ENCODE data around the gene GNB1. TPM values are rescaled to one million over a fixed set of nuclear protein-coding genes. Genes with fewer than 3 reads are reported as not detected.
"Not testable (repeated sequence)": the region's sequence is repeated elsewhere in the genome, so short reads cannot be mapped to it uniquely, and the experiment has no call there.

GNB1 gene
- total and polyA plus RNA-seq, 3 experiments from 2014 or later, result 114 to 470 (median 436) TPM

DNA sequence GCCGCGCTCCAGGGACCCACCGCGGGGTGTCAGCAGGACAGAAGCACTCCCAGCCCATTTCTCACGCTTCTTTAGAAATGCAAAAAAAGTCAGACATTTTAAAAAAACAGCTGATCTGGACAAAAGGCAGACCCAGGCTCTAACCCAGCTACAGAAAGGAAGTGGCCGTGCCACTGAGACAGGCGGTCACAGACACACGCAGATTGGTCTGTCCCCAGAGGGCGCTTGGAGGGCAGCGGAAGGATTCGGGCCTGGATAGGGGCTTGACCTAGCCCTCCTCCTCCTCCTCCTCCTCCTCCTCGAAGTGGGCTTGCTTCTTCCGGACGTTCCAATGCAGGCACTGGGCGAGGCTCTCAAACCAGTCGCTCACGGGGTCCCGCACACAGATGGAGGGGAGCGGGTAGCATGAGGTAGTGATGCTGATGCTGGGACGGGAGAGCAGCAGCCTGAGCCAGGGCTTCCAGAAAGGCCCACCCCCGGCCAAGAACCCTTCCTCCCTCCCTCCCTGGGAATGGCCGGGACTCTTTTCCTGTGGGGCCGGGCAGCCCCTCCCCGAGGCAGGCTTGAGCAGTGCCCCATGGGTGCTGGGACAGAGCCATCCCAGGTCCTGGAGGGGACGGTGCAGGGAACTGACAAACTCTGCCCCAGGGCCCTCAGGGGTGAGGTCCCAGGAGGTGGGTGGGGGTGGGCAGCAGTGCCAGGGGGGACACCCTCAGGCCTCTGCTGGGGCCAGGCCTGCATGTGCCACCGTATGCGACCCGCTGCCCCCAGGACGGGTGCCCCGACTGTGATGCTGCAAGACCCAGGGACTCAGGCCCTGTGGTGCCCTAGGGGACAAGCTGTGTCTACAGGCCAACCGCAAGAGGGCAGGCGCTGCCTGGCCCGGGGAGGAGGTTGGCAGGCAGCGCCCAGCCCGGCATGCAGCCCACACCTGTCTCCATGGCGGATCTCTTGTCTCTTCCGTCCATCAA lies 138.0 kb downstream of the GNB1 start:
- H3K9me3 Mint-ChIP-seq, result no peaks in the 10 kb centered on the region
- peak in 1 of 5 donors; percentile 50 for DNase-seq
- no peak overlapping the region for H3K4me3 ChIP-seq (ENCODE audit: low read length)
- CTCF ChIA-PET, result no interaction called here
- POLR2A ChIA-PET, result interaction anchor here (0.6 kb wide), 1 partner anchor 824 kb away, joined by 3 read pairs; no protein-coding TSS in a partner anchor
- H3K27me3 Mint-ChIP-seq, result peaks cover 0 to 1% of the 10 kb centered on the region in 2 donors
- no peaks in the 10 kb centered on the region for H3K27me3 ChIP-seq (ENCODE audit: insufficient read depth, low read length, poor library complexity, severe bottlenecking)
- H3K4me3 Mint-ChIP-seq, result no peak overlapping the region
- H3K36me3 ChIP-seq (ENCODE audit: insufficient read depth, low read length), result peaks cover 7% of the 10 kb centered on the region
- H3K36me3 Mint-ChIP-seq, result peaks cover 0 to 46% (median 0%) of the 10 kb centered on the region in 3 donors
- no peaks in the 10 kb centered on the region for H3K9me3 ChIP-seq (ENCODE audit: low read length)
- peak overlapping the region in 3 of 8 donors; percentile 35 to 60 (median 39) for H3K27ac Mint-ChIP-seq
- H3K27ac ChIP-seq (ENCODE audit: low read depth, low read length), result no peak overlapping the region
- H3K4me1 ChIP-seq (ENCODE audit: insufficient read depth, low read length), result no peaks in the 10 kb centered on the region
- H3K4me1 Mint-ChIP-seq, result peaks cover 0 to 9% (median 2%) of the 10 kb centered on the region in 3 donors

GRCh38 chr1:1752190-1752589 lies 138.7 kb downstream of the GNB1 start:
- Mint-ChIP-seq H3K4me1 (peaks cover 0 to 9% (median 0%) of the 10 kb centered on the region in 3 donors), H3K4me3 (no peak overlapping the region), H3K27me3 (peaks cover 0 to 1% of the 10 kb centered on the region in 2 donors), H3K9me3 (no peaks in the 10 kb centered on the region), H3K27ac (peak overlapping the region in 2 of 8 donors; percentile 35 to 39), H3K36me3 (peaks cover 0 to 40% (median 0%) of the 10 kb centered on the region in 3 donors)
- Histone ChIP-seq H3K27ac (ENCODE audit: low read depth, low read length) (no peak overlapping the region), H3K9me3 (ENCODE audit: low read length) (no peaks in the 10 kb centered on the region), H3K4me1 (ENCODE audit: insufficient read depth, low read length) (no peaks in the 10 kb centered on the region), H3K27me3 (ENCODE audit: insufficient read depth, low read length, poor library complexity, severe bottlenecking) (no peaks in the 10 kb centered on the region), H3K4me3 (ENCODE audit: low read length) (no peak overlapping the region), H3K36me3 (ENCODE audit: insufficient read depth, low read length) (peaks cover 7% of the 10 kb centered on the region)
- CTCF ChIA-PET, result no interaction called here
- DNase-seq, result no peak
- POLR2A ChIA-PET, result no interaction called here

GRCh38 chr1:1749941-1750340 lies 140.9 kb downstream of the GNB1 start:
- DNase-seq; CTCF ChIA-PET; H3K27ac Mint-ChIP-seq; H3K9me3 ChIP-seq (ENCODE audit: low read length); H3K36me3 ChIP-seq (ENCODE audit: insufficient read depth, low read length); H3K27ac ChIP-seq (ENCODE audit: low read depth, low read length); H3K4me3 ChIP-seq (ENCODE audit: low read length); H3K4me1 Mint-ChIP-seq; H3K9me3 Mint-ChIP-seq; H3K4me3 Mint-ChIP-seq; H3K4me1 ChIP-seq (ENCODE audit: insufficient read depth, low read length); H3K27me3 Mint-ChIP-seq; H3K27me3 ChIP-seq (ENCODE audit: insufficient read depth, low read length, poor library complexity, severe bottlenecking): not testable (repeated sequence)
- peaks cover 0 to 22% (median 0%) of the 10 kb centered on the region in 3 donors for H3K36me3 Mint-ChIP-seq
- POLR2A ChIA-PET, result interaction anchor here (0.6 kb wide), 1 partner anchor 34 kb away, joined by 3 read pairs; no protein-coding TSS in a partner anchor

GRCh38 chr1:1748686-1749321 lies 142.1 kb downstream of the GNB1 start:
- Mint-ChIP-seq H3K36me3 (peaks cover 0 to 14% (median 0%) of the 10 kb centered on the region in 3 donors), H3K27me3 (peaks cover 0 to 1% of the 10 kb centered on the region in 2 donors), H3K4me1 (peaks cover 0 to 9% (median 0%) of the 10 kb centered on the region in 3 donors), H3K27ac (peak overlapping the region in 7 of 8 donors; percentile 25 to 82 (median 73)), H3K4me3 (peak overlapping the region in 3 of 7 donors; percentile 13 to 65 (median 27)), H3K9me3 (no peaks in the 10 kb centered on the region)
- POLR2A ChIA-PET, result no interaction called here
- no peak for DNase-seq
- no peaks in the 10 kb centered on the region for H3K27me3 ChIP-seq (ENCODE audit: insufficient read depth, low read length, poor library complexity, severe bottlenecking)
- CTCF ChIA-PET, result no interaction called here
- H3K4me3 ChIP-seq (ENCODE audit: low read length), result no peak overlapping the region
- no peaks in the 10 kb centered on the region for H3K9me3 ChIP-seq (ENCODE audit: low read length)
- H3K36me3 ChIP-seq (ENCODE audit: insufficient read depth, low read length), result no peaks in the 10 kb centered on the region
- no peak overlapping the region for H3K27ac ChIP-seq (ENCODE audit: low read depth, low read length)
- H3K4me1 ChIP-seq (ENCODE audit: insufficient read depth, low read length), result no peaks in the 10 kb centered on the region

DNA sequence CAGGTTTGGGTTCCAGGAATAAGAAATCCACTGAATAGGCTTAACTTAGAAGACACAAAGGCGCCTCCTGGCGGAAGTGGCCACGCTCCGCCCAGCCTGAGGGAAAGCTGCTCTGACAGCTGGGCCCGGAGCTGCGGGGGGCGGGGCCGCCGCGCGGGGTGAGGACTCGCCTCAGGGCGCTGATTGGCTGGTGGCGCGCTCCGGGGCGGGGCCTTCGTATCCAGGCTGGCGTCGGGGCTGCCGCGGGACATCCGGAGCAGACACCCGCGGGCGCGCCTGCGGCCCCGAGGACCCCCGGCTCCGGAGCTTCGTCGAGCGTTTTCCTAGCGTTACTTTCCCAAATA lies 144.3 kb downstream of the GNB1 start:
- CTCF ChIA-PET; H3K9me3 Mint-ChIP-seq; DNase-seq; H3K27me3 Mint-ChIP-seq; H3K36me3 ChIP-seq (ENCODE audit: insufficient read depth, low read length); H3K36me3 Mint-ChIP-seq; H3K9me3 ChIP-seq (ENCODE audit: low read length); H3K4me1 ChIP-seq (ENCODE audit: insufficient read depth, low read length); H3K4me3 ChIP-seq (ENCODE audit: low read length); H3K27me3 ChIP-seq (ENCODE audit: insufficient read depth, low read length, poor library complexity, severe bottlenecking): not testable (repeated sequence)
- H3K27ac ChIP-seq (ENCODE audit: low read depth, low read length), result peak overlapping the region; percentile 75
- POLR2A ChIA-PET, result interaction anchor here (0.6 to 0.7 kb wide), 3 partner anchors 22 to 162 kb away, joined by 3 to 4 read pairs (median 3); partner anchors contain the start of genes CDK11A and SLC35E2B
- peaks cover 4 to 20% (median 8%) of the 10 kb centered on the region in 3 donors for H3K4me1 Mint-ChIP-seq
- H3K27ac Mint-ChIP-seq, result peak overlapping the region in 1 of 8 donors; percentile 72
- H3K4me3 Mint-ChIP-seq, result peak overlapping the region in 4 of 7 donors; percentile 64 to 90 (median 77)

DNA sequence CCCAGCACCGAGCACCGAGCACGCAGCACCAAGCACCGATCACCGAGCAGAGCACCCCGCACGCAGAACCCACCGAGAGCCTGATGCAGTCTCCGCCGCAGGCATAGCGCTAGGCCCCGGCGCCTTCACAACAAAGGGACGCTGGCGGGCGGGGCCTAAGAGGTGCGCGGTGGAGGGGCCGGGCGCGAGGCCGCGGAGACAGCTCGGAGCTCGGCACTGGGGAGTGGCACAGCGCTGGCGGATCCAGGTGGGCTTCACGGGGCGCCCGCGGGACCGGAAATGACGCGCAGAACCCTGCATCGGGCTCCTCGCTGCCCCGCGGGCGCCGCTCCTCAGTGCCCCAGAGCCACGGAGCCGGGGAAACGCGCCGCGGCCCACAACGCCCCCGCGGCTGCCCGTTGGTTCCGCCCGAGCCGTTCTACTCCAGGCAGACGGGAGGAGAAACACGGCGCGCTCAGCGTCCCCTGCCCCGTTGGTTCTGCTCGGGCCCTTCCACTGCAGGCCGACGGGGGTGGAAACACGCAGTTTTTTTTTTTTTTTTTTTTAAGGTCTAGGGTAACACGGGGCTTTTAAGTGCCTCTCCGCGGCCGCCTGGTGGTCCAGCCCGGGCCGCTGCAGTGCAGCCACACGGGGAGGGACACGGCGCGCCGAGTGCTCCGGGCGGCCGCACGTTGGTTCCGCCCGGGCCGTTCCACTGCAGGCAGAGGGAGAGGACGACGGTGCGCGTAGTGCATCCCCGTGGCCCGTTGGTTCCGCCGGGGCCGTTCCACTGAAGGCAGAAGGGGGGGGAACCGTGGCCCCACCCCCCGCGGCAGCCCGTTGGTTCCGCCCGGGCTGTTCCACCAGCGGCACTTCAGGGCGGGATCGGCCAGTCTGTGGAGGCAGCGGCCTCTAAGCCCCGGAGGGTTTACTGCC lies 145.0 kb downstream of the GNB1 start:
- Mint-ChIP-seq H3K4me1 (peaks cover 4 to 20% (median 8%) of the 10 kb centered on the region in 3 donors), H3K4me3 (peak overlapping the region; percentile 28 to 90 (median 72)), H3K27ac (peak overlapping the region in 7 of 8 donors; percentile 72 to 94 (median 84))
- H3K9me3 ChIP-seq (ENCODE audit: low read length); H3K27me3 ChIP-seq (ENCODE audit: insufficient read depth, low read length, poor library complexity, severe bottlenecking); H3K36me3 Mint-ChIP-seq; H3K9me3 Mint-ChIP-seq; H3K27me3 Mint-ChIP-seq; H3K4me3 ChIP-seq (ENCODE audit: low read length); H3K4me1 ChIP-seq (ENCODE audit: insufficient read depth, low read length); CTCF ChIA-PET; H3K36me3 ChIP-seq (ENCODE audit: insufficient read depth, low read length): not testable (repeated sequence)
- peak; percentile 75 to 93 (median 86) for DNase-seq
- peak overlapping the region; percentile 75 for H3K27ac ChIP-seq (ENCODE audit: low read depth, low read length)
- POLR2A ChIA-PET, result interaction anchor here (0.6 to 0.7 kb wide), 3 partner anchors 21 to 163 kb away, joined by 3 to 4 read pairs (median 3); partner anchors contain the start of genes CDK11A and SLC35E2B

GRCh38 chr1:1742529-1742928 lies 148.4 kb downstream of the GNB1 start:
- H3K27ac ChIP-seq (ENCODE audit: low read depth, low read length); H3K9me3 Mint-ChIP-seq; DNase-seq; H3K4me3 ChIP-seq (ENCODE audit: low read length); H3K27me3 ChIP-seq (ENCODE audit: insufficient read depth, low read length, poor library complexity, severe bottlenecking); H3K27me3 Mint-ChIP-seq; H3K4me1 ChIP-seq (ENCODE audit: insufficient read depth, low read length); POLR2A ChIA-PET; H3K36me3 ChIP-seq (ENCODE audit: insufficient read depth, low read length); H3K9me3 ChIP-seq (ENCODE audit: low read length): not testable (repeated sequence)
- Mint-ChIP-seq H3K36me3 (peaks cover 0 to 12% (median 1%) of the 10 kb centered on the region in 3 donors), H3K4me3 (peak overlapping the region in 2 of 7 donors; percentile 62 to 81), H3K4me1 (peaks cover 4 to 11% (median 8%) of the 10 kb centered on the region in 3 donors), H3K27ac (peak overlapping the region in 5 of 8 donors; percentile 11 to 89 (median 81))
- CTCF ChIA-PET, result interaction anchor here (0.8 kb wide), 1 partner anchor 18 kb away, joined by 3 read pairs; the partner anchor contains the start of gene CDK11A

Data from CD8-positive, alpha-beta memory T cell (primary cell).